Left renal cortex interstitium (tissue), 4 donors: Measurements from ENCODE around the gene SNRNP200. TPM values are rescaled to one million over a fixed set of nuclear protein-coding genes. Genes with fewer than 3 reads are reported as not detected.
"Not testable (repeated sequence)": the region's sequence is repeated elsewhere in the genome, so short reads cannot be mapped to it uniquely, and the experiment has no call there.

ENCODE experiments used
- DNase-seq, 4 donors: peaks; one replicate each; pipeline ENCODE4 v3.0.0-alpha.2; 2013; ENCODE audit warnings: low read depth in 4 of 4, low spot score in 2 of 4, missing footprints in 1 of 4
- polyA plus RNA-seq, 4 donors: library from polyadenylated mRNA; unstranded; fragments of 120-200 nt; gene quantifications; one replicate each; pipeline ENCODE4 v1.2.1, GENCODE V29; 2013; ENCODE audit not compliant: insufficient read length in 4 of 4

The SNRNP200 gene
- polyA plus RNA-seq, 4 donors, result 177 to 201 (median 189) TPM

DNA sequence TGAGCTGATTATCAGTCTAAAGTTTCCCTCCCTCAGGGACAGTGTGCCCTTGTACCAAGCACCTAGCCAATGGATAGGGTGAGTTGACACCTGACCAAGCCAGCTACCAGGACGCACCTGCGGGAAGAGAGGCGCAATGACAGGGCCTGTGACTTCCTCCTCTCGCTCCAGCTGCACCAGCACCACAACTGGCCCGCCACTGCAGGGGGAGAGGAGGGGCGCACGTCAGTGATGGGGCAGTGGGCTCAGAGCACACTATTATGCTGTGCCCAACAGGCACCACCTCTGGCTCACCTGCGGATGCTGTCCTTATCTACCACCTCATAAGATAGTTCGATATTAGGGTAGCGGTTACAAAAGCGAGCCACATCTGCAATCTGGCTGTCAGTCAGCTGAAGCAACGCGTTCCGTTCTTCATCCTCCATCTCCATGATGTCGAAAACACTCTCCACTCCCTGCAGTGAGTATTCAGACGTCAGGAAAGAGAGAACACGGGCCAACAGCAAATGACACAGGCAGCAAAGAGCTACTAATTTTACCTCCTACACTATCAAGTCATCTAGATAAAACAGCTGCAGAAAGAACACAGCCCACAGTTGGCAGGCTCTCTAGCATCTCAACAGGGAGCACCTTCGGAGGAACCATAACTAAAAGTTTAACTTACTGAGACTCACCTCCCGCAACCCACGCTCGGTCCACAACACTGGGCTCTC, 28.4 kb downstream of the SNRNP200 start:
- DNase-seq, result no peak

DNA sequence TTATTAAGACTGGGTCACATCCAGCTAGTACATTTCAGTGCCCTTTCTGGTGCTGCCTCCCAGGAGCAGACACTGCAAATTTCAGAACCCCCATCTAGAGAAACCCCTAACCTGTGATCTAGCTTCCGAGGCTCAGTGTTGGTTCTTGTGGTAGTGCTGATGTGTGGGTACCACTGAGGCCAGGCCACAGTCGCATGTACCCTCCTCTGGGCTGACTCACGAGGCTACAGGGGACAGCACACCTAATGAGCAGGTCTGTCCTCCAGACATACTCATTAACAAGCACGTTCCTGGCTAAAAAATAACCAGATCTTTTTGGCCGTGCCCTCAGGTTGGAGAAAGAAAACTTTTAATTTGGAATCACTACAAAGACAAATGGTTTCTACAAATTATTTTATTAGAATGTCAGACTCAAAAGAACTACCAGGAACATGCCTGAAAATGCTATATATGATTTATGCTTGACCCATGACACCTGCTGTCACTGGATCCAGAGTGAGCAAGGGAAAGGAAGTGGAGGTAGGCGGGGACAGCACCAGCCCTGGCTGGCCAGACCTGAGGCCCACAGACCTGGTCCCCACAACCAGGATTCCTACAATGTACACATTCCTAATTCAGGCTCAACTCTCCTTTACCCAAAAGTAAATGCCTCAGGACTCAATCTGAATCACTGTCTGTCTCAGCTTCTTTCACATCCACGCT, 30.8 kb downstream of the SNRNP200 start:
- DNase-seq, result no peak

DNA sequence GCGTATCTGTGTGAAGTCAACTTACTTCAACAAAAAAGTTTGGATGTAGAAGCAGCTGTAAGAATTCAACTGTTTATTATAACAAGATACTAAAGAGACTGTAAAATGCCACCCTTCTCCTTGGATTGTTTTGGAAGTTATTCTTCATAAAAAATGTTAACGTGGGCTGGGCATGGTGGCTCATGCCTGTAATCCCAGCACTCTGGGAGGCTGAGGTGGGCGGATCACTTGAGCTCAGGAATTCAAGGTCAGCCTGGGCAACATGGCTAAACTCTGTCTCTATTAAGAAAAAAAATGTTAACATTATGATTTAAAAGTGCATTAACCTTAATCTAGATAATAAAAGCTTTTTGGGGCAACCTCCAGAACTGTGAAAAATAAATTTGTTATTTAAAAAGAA, 31.6 kb downstream of the SNRNP200 start:
- DNase-seq, result no peak

DNA sequence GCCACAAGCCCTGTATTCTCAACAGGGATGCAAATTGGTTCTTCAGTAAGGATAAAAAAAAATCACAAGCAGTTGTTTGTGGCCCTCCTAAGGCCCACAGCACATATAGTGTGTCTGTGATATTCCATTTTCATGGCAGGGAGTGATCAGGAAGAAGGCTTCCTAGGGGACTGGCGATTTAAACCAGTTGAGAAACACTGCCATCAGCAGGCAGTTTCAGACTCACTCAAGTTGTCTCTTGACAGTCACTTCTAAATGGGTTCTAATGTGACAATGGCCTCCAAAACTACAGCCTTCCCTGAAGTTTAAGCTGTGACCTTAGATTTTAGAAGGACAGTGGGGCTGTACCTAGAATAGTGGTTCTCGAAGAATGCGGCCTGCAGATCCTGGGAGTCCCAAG, 33.4 kb downstream of the SNRNP200 start:
- DNase-seq, result no peak

DNA sequence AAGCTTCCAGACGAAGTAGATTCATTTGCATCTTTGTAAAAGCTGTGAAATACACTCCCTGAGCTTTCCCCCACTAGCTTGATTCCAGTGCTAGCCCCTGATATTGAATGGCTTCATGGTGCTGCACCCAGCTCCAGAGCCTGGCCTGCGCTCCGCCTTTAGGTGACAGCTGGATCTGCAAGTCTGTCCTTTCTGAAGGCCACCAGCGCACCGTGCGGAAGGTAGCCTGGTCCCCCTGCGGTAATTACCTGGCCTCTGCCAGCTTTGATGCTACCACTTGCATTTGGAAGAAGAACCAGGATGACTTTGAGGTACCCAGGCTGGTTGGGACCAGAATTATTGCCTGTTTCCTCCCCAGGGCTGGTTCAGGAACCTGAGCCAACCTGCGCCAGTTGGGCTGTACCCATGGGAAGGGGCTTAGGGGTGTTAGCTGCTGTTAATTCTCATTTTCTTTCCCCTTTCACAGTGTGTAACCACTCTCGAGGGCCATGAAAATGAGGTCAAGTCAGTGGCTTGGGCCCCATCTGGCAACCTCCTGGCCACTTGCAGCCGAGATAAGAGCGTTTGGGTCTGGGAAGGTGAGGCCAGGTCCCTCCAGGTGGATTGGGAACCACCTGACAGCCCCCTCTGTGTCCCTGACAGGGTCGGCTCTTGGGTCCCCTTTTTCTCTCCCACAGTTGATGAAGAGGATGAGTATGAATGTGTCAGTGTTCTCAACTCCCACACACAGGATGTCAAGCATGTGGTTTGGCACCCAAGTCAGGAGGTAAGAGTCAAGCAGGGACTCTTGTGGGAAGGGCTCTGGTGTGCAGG, 38.0 kb downstream of the SNRNP200 start:
- no peak for DNase-seq

DNA sequence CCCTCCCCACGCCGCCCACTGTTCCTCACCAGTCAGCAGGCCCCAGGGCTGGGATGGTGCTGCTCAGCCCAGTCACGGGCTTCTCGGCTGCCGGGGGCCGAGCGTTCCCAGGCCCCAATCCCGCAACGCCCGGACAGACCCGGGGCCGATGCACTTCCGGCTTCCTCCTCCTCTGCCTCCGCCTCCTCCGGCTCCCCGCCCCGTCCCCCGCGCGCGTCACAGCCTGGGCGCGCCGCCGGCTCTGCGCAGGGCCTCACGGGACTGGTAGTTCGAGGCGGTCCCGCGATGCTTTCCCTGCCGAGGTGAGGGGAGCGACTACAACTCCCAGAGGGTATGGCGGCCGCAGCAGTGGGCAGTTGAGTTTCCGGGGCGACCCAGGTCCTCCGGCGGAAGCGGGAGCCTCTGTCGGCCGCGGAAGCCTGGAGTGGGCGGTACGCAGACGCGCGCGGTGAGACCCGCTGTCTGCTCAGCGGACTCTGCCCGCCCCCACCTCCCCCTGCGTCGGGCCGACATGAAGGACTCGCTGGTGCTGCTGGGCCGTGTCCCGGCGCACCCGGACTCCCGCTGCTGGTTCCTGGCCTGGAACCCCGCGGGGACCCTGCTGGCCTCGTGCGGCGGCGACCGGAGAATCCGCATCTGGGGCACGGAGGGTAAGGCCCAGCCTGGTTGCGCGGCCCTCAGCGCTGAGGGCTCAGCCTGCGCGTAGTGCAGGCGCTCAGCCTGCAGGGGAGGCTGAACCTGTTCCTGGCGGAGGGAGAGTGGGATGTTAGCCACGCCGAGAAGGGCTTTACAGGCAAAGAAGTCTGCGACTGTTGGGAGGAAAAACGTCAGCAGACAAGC, 39.3 kb downstream of the SNRNP200 start, which contains the start of the genes CIAO1 and TMEM127:
Gene CIAO1 (plus strand): TSS at position 386 of the 840 bp plus-strand sequence. CDS start 126 bp downstream, at position 512.
Gene TMEM127 (minus strand): TSS at position 158 of the 840 bp plus-strand sequence. CDS start 616 bp downstream, outside the sequence.
- peak; percentile 78 to 93 (median 89) for DNase-seq

DNA sequence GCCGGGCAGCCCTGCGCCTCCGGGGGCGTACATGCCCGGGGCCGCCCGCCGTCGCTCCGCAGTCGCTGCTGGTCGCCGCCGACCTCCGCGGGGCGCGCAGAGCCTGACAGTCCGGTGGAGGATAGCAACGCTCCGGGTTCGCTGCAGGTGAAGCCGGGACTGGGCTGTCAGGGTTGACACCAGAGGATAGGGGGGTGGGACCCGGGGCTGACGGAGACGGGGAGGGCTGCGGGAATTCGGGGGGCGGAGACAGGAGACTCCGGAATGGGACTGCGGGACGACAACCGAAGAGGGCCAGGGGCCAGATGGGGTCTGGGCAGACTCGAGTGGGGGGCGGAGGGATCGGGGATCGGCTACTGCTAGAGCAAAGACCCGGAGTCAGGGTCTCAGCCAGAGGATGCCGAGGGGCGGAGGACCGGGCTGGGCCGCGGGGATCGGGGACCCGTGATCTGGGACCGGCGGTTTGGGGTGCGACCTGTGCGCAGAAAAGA, 40.0 kb downstream of the SNRNP200 start:
- no peak for DNase-seq

DNA sequence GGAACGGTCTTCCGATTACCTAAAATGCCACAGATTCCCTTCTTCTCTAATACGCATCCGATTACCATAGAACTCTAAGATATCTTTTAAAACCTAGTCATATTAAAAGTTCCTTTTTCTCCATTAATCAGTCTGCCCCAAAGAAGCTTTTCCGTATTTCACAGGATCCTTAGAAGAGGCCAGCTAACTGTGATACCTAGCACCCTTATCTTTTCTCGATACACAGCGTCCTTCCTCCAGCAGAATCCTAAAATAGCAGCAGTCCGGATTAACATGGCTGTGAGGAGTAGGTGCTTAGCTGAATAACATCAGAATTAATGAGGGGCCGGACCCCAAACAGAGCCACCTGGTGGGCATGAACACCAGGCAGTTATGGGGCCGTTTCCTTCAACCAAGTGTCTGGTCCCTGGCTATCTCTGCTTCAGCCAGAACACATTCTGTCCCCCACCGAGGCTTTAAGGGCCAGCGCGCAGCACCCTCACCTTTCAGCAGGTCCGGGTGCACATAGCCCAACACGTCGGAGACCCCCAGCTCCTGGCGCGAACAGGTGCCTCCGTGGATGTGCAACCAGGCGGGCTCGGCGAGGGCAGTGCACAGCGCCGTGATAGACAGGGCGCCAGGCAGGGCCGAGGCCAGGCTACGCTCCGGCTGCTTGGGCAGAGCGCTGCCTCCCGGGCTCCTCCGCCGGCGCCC, 40.5 kb downstream of the SNRNP200 start:
- no peak for DNase-seq

DNA sequence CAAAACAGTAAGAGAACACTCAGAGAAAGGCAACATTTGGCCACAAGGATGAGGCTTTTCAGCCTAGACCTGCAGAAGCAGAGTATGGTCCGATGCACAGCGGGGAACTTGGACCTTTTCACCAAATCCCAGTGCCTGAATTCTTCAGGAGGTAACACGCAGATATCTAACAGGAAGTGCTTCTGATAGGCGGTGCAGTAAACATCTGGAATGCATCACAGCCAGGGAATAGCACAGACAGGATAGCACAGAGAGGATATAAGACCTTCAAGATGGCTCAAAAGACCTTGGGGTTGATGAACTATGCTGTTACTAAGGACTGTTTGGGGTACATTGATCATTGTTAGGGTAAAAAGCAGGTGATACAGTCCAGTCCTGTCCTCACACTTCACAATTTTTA, 41.3 kb downstream of the SNRNP200 start:
- DNase-seq, result no peak

DNA sequence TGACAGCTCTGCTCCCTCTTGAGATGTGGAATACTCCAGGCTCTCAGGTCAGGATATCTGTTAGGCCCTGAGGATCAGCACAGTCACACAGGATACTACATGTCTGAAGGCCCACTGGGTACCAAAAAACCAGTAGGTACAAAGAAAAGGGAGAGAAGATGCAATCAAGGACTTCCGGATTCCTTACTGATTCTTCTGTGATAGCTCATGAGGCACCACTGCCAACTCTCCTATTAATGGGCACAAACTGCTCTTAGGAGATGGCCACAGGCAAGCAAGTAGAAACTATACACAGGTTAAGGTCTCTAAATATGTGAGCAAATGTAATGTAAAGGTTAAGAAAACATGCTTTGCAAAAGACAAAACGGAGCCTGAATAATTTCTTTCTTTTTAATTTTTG, 43.0 kb downstream of the SNRNP200 start:
- DNase-seq, result no peak

DNA sequence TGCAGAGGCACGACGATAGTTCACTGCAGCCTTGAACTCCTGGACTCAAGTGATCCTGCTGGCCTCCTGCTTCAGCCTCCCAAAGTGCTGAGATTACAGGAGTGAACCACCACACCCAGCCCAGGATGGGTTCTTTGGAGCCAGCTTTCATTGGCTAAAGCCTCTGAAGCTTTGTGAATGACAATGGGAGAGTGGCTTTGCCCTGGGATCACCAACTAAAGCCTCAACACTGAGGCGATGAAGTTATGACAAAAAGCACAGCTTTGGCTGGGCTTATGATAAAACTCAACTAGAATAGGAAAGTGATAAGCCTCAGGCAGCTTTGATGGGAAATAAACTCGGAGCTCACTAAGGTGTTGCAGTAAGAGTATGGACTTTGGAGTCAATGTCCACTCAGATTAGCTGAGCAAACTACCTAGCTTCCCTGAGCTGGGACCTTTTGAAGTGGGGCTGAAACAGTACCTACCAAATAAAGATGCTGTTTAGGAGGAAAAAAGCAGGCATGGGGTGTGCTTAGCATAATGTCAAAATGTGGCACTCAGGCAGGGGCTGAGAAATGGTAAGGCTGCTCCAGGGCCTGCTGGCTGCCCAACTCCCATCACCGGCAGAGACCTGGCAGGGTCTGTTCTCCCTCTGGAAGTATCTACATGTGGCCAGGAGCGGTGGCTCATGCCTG, 43.9 kb downstream of the SNRNP200 start:
- DNase-seq, result no peak

DNA sequence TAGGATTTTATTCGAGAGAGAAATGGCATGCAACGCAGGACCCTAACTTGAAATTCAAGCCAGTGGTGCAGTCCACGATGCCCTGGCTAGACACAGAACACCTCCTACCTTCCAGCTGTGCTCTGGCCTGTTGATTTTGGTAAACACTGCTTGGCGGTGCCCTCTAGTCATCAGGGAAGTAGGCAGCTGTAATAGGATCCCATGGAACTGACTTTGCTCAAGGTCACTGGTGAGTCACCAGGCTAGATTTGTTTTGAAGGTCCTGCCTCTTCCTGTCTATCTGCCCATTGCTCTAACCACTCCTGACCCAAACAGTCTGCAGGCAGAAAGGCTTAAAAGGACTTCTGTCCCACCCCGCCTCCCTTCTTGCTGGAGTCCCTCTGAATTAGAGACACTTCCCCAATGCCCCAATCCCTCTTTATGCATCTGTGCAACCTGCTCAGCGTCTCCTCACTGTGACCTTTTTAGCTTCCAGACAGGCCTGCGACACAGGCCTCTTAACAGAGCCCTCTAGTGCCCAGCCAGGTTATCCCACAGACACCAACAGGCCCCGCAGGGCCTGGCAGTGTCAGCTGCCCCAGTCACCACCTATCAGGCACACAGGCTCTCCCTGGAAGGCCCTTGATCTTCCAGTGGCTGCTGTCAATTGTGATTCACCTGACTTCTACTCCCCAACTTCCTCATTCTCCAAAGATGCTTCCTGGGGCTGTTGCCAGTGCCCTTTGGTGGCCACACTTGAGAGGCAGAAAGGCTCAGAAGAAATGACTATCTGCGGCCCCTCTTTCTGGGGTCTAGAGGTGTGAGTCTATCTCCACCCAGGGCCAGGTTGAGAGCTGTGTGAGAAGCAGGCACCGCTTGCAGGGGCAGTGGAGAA, 44.7 kb downstream of the SNRNP200 start:
- DNase-seq, result no peak

DNA sequence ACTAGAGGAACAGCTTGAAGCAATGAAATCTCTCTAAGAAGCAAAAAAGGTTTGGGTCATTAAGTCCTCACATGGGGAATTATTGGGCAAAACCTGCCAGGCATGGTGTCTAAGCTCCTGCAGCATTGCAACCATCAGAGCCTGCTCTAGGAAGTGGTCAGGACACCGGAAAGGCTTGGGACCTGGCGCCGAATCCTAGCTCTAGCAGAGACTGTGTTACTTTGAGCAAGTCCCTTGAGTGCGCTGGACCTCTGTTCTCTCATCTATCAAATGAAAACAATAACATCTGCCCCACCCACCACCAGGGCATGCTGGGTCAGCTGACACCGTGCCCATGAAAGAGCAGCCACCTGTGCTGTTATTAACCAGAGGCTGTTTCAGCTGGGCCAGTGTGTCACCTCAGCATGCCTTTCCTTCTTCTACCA, 45.8 kb downstream of the SNRNP200 start:
- DNase-seq, result no peak

DNA sequence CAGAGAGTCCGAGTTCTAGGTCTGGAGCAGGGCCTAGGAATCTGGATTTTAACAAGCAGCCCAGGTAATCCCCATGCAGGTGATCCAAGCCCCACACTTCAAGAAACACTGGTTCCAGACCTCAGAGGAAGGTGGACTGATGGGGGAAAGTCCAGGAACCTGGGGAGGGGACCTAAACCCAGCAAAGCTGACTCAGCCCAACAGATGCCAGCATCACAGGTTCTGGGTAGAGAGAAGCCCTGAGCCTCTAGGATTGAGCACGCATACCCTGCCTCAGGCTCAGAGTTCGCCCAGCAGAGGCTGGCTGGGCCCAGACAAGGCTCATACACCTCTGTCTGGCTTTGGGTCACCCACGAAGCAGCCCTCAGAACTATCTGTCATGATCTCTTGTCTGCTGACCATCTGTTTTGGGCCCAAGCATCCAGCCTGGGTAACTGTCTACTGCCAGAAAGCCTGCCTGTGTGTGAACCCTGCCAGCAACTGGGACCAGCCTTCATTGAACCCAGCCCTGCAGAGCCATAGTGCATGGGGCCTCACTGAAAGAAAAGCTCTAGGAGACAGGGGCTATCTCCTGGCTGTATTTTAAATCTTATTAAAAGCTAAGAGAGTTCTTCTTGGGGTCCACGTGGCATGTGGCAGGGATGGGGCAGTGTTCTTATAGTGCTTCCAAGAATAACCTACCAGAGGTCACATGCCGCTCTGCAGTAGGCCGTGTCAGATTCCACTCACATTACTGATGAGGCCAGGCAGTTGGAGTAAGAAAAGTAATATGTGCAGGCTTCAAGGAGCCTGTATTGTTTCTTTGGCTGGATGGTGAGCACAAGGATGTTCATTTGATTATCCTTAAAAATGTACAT, 47.0 kb downstream of the SNRNP200 start:
- no peak for DNase-seq

DNA sequence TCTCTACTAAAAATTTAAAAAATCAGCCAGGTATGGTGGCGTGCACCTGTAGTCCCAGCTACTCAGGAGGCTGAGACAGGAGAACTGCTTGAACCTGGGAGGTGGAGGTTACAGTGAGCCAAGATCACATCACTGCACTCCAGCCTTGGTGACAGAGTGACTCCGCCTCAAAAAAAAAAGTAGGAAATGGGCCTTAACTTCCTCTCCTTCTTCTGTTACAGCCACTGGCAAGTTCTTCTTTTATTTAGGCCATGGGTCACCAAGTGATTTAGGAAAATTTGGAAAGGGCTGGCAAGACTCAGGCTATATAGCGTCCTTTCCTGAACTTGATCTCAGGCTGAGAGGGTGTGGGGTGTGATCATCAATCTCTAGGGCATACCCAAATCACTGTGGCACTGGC, 47.6 kb downstream of the SNRNP200 start:
- DNase-seq, result not testable (repeated sequence)

DNA sequence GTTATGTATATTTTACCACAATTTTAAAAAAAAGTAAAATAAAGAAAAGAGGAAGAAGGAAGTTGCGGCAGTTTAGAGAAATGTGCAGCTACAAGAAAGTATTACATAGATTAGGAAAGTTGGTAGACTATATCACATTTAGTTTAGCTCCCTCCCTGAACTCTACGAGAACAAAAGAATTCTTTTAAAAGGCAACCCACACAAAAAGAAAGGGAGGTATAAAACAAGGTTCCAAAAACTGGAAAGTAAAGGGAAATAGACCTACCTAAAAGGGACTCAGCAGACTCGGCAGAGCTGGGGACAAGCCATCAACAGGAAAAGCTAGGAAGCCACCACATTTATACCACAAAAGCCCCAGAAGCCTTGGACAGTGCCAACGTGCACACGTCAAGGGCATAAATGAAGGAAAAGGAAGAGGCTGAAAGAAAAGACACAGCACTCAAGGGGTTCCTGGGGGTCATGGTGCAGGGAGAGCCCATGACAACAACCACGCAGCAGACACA, 48.7 kb downstream of the SNRNP200 start:
- no peak for DNase-seq

DNA sequence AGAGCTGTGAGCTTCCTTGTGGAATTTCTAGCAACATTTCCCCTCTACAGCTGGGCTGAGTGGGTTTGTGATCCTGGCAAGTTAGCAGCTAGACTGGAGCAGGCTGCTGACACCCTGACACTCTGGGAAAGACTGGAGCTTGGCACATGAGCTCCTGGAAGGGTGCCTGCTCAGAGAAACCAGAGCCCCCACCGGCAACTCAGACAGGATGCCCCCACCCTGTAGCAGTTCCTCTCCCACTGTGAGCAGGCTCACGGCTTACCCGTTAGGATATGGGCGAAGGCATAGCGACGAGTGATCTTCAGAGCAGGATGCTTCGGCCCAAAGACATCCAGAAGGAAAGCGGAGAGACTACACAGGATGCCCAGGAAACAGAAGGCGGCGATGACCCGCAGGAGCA, 50.8 kb downstream of the SNRNP200 start:
- no peak for DNase-seq
